Measurements from ENCODE around the gene ACER3.
A peak's percentile ranks its signal among the peaks of the same experiment; 100 is the strongest.
"Not testable (repeated sequence)": the region's sequence is repeated elsewhere in the genome, so short reads cannot be mapped to it uniquely, and the experiment has no call there.

Gene ACER3

GRCh38 chr11:76947800-76948199, 87.1 kb downstream of the ACER3 start:
- Mint-ChIP-seq H3K27ac (no peak overlapping the region), H3K4me3 (no peak overlapping the region), H3K27me3 (no peaks in the 10 kb centered on the region), H3K36me3 (peaks cover 11% of the 10 kb centered on the region), H3K4me1 (peaks cover 2% of the 10 kb centered on the region), H3K9me3 (peaks cover 15% of the 10 kb centered on the region)
- CTCF ChIA-PET: interaction anchor here (0.7 kb wide), 1 partner anchor 168 kb away, joined by 4 read pairs; no protein-coding TSS in a partner anchor
- no peak for DNase-seq

GRCh38 chr11:76955459-76956114, 94.9 kb downstream of the ACER3 start:
- H3K4me1 Mint-ChIP-seq: no peaks in the 10 kb centered on the region
- H3K27ac Mint-ChIP-seq: no peak overlapping the region
- no peak for DNase-seq
- H3K36me3 Mint-ChIP-seq: no peaks in the 10 kb centered on the region
- CTCF ChIA-PET: no interaction called here
- H3K27me3 Mint-ChIP-seq: no peaks in the 10 kb centered on the region
- H3K4me3 Mint-ChIP-seq: no peak overlapping the region
- no peaks in the 10 kb centered on the region for H3K9me3 Mint-ChIP-seq

GRCh38 chr11:76962583-76963416, 102.1 kb downstream of the ACER3 start:
- H3K4me1 Mint-ChIP-seq: peaks cover 18% of the 10 kb centered on the region
- no peaks in the 10 kb centered on the region for H3K27me3 Mint-ChIP-seq
- peak; percentile 56 for DNase-seq
- H3K27ac Mint-ChIP-seq: peak overlapping the region; percentile 33
- H3K9me3 Mint-ChIP-seq: peaks cover 2% of the 10 kb centered on the region
- no peak overlapping the region for H3K4me3 Mint-ChIP-seq
- peaks cover 4% of the 10 kb centered on the region for H3K36me3 Mint-ChIP-seq
- CTCF ChIA-PET: interaction anchor here (1.0 to 1.3 kb wide), 2 partner anchors 10 to 43 kb away, joined by 3 to 4 read pairs; no protein-coding TSS in a partner anchor

GRCh38 chr11:76963417-76964168, 102.9 kb downstream of the ACER3 start:
- DNase-seq, H3K9me3 Mint-ChIP-seq, H3K36me3 Mint-ChIP-seq, H3K4me3 Mint-ChIP-seq, H3K27me3 Mint-ChIP-seq: not testable (repeated sequence)
- CTCF ChIA-PET: interaction anchor here (1.0 to 1.3 kb wide), 2 partner anchors 11 to 43 kb away, joined by 3 to 4 read pairs; no protein-coding TSS in a partner anchor
- Mint-ChIP-seq H3K27ac (peak overlapping the region; percentile 16), H3K4me1 (peaks cover 18% of the 10 kb centered on the region)

- H3K27ac Mint-ChIP-seq: no peak overlapping the region
- H3K36me3 Mint-ChIP-seq: no peaks in the 10 kb centered on the region
- H3K4me3 Mint-ChIP-seq: no peak overlapping the region
- H3K4me1 Mint-ChIP-seq: no peaks in the 10 kb centered on the region
- CTCF ChIA-PET: no interaction called here
- DNase-seq: no peak
- H3K9me3 Mint-ChIP-seq: peaks cover 15% of the 10 kb centered on the region
- H3K27me3 Mint-ChIP-seq: no peaks in the 10 kb centered on the region
Observed at GRCh38 chr11:76972051-76972450, 111.3 kb downstream of the ACER3 start.

GRCh38 chr11:76974179-76974891, 113.6 kb downstream of the ACER3 start:
- Mint-ChIP-seq H3K27me3 (no peaks in the 10 kb centered on the region), H3K36me3 (peaks cover 4% of the 10 kb centered on the region), H3K27ac (no peak overlapping the region), H3K9me3 (peaks cover 21% of the 10 kb centered on the region), H3K4me3 (no peak overlapping the region), H3K4me1 (no peaks in the 10 kb centered on the region)
- no peak for DNase-seq
- CTCF ChIA-PET: interaction anchor here (0.6 to 2.2 kb wide), 5 partner anchors 28 to 165 kb away, joined by 3 to 5 read pairs (median 3); no protein-coding TSS in a partner anchor

GRCh38 chr11:76975513-76975912, 114.8 kb downstream of the ACER3 start:
- no peaks in the 10 kb centered on the region for H3K4me1 Mint-ChIP-seq
- H3K9me3 Mint-ChIP-seq: peaks cover 21% of the 10 kb centered on the region
- H3K27ac Mint-ChIP-seq: no peak overlapping the region
- peaks cover 4% of the 10 kb centered on the region for H3K36me3 Mint-ChIP-seq
- CTCF ChIA-PET: interaction anchor here (2.2 kb wide), 1 partner anchor 56 kb away, joined by 5 read pairs; no protein-coding TSS in a partner anchor
- no peak overlapping the region for H3K4me3 Mint-ChIP-seq
- H3K27me3 Mint-ChIP-seq: no peaks in the 10 kb centered on the region
- no peak for DNase-seq

GRCh38 chr11:76977791-76978190, 117.1 kb downstream of the ACER3 start:
- Mint-ChIP-seq H3K27ac (no peak overlapping the region), H3K27me3 (no peaks in the 10 kb centered on the region), H3K9me3 (peaks cover 7% of the 10 kb centered on the region), H3K4me3 (no peak overlapping the region), H3K36me3 (peaks cover 4% of the 10 kb centered on the region), H3K4me1 (no peaks in the 10 kb centered on the region)
- no peak for DNase-seq
- CTCF ChIA-PET: no interaction called here

- Mint-ChIP-seq H3K27ac (no peak overlapping the region), H3K4me1 (no peaks in the 10 kb centered on the region), H3K9me3 (peaks cover 7% of the 10 kb centered on the region), H3K4me3 (no peak overlapping the region), H3K36me3 (peaks cover 4% of the 10 kb centered on the region), H3K27me3 (no peaks in the 10 kb centered on the region)
- no peak for DNase-seq
- CTCF ChIA-PET: no interaction called here
Observed at GRCh38 chr11:76978239-76978638, 117.5 kb downstream of the ACER3 start.

GRCh38 chr11:76978818-76979217, 118.1 kb downstream of the ACER3 start:
- H3K27me3 Mint-ChIP-seq: no peaks in the 10 kb centered on the region
- DNase-seq: no peak
- H3K27ac Mint-ChIP-seq: no peak overlapping the region
- no peak overlapping the region for H3K4me3 Mint-ChIP-seq
- H3K4me1 Mint-ChIP-seq: no peaks in the 10 kb centered on the region
- H3K36me3 Mint-ChIP-seq: peaks cover 4% of the 10 kb centered on the region
- peaks cover 7% of the 10 kb centered on the region for H3K9me3 Mint-ChIP-seq
- CTCF ChIA-PET: no interaction called here

GRCh38 chr11:76980196-76980595, 119.5 kb downstream of the ACER3 start:
- no peak overlapping the region for H3K27ac Mint-ChIP-seq
- no peak for DNase-seq
- peaks cover 7% of the 10 kb centered on the region for H3K9me3 Mint-ChIP-seq
- CTCF ChIA-PET: interaction anchor here (1.9 kb wide), 1 partner anchor 60 kb away, joined by 4 read pairs; no protein-coding TSS in a partner anchor
- no peaks in the 10 kb centered on the region for H3K4me1 Mint-ChIP-seq
- H3K36me3 Mint-ChIP-seq: peaks cover 4% of the 10 kb centered on the region
- H3K27me3 Mint-ChIP-seq: no peaks in the 10 kb centered on the region
- H3K4me3 Mint-ChIP-seq: no peak overlapping the region

- CTCF ChIA-PET: no interaction called here
- no peaks in the 10 kb centered on the region for H3K36me3 Mint-ChIP-seq
- no peak overlapping the region for H3K27ac Mint-ChIP-seq
- DNase-seq: no peak
- H3K4me1 Mint-ChIP-seq: no peaks in the 10 kb centered on the region
- H3K9me3 Mint-ChIP-seq: no peaks in the 10 kb centered on the region
- H3K27me3 Mint-ChIP-seq: no peaks in the 10 kb centered on the region
- no peak overlapping the region for H3K4me3 Mint-ChIP-seq
Observed at GRCh38 chr11:76984743-76985142, 124.0 kb downstream of the ACER3 start.

GRCh38 chr11:76987203-76987602, 126.5 kb downstream of the ACER3 start:
- Mint-ChIP-seq H3K27me3 (no peaks in the 10 kb centered on the region), H3K27ac (no peak overlapping the region), H3K4me1 (no peaks in the 10 kb centered on the region), H3K36me3 (no peaks in the 10 kb centered on the region), H3K9me3 (no peaks in the 10 kb centered on the region), H3K4me3 (no peak overlapping the region)
- no peak for DNase-seq
- CTCF ChIA-PET: no interaction called here

GRCh38 chr11:76990628-76991027, 129.9 kb downstream of the ACER3 start:
- H3K27ac Mint-ChIP-seq: no peak overlapping the region
- no peaks in the 10 kb centered on the region for H3K36me3 Mint-ChIP-seq
- no peaks in the 10 kb centered on the region for H3K4me1 Mint-ChIP-seq
- CTCF ChIA-PET: no interaction called here
- no peaks in the 10 kb centered on the region for H3K27me3 Mint-ChIP-seq
- H3K9me3 Mint-ChIP-seq: no peaks in the 10 kb centered on the region
- H3K4me3 Mint-ChIP-seq: no peak overlapping the region
- no peak for DNase-seq
